Stimulated activated CD8-positive, alpha-beta memory T cell treated with anti-CD3 and anti-CD28 coated beads, Interleukin-12 subunit alpha, Interleukin-12 subunit beta, amount 100 ng/mL, for 4 hours (primary cell): Measurements from ENCODE around the gene TBCD.

Source experiments
- DNase-seq: peaks from one replicate; pipeline ENCODE4 v3.0.0-alpha.2; 2020; ENCODE audit warnings: low read depth

TBCD gene

DNA sequence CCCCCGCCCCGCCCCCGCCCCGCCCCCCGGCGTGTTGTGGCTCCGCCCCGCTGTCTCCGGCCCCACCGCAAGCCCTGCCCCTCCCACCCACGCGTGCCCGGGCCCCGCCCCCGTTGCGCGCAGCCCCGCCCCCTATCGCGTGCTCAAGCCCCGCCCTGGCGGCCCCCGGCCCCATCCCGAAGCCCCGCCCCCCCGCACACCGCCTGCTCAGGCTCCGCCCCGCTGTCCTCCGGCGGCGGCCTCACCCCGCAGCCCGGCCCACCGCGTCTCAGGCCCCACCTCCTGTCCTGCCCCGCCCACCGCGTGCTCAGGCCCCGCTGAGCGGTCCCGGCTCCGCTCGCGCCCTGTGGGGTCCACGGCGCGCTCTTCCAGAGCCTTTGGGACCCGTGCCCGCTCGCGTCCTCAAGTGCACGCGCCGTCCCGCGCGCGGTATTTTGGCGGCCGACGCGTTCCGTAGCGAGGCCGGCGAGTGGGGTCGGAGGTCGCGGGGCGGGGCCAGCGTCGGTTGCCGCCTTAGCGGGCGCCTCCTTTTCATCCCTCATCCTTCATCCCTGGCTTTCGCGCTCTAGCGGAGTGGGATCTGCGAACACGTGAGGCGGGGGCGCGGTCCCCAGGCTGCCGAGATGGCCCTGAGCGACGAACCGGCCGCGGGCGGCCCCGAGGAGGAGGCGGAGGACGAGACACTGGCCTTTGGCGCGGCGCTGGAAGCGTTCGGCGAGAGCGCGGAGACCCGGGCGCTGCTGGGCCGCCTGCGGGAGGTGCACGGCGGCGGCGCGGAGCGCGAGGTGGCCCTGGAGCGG lies at the start of gene TBCD:
TSS of gene TBCD (plus strand) at position 495 of the 800 bp plus-strand sequence. CDS start at position 624, 129 bp downstream.
- DNase-seq = peak; percentile 86

DNA sequence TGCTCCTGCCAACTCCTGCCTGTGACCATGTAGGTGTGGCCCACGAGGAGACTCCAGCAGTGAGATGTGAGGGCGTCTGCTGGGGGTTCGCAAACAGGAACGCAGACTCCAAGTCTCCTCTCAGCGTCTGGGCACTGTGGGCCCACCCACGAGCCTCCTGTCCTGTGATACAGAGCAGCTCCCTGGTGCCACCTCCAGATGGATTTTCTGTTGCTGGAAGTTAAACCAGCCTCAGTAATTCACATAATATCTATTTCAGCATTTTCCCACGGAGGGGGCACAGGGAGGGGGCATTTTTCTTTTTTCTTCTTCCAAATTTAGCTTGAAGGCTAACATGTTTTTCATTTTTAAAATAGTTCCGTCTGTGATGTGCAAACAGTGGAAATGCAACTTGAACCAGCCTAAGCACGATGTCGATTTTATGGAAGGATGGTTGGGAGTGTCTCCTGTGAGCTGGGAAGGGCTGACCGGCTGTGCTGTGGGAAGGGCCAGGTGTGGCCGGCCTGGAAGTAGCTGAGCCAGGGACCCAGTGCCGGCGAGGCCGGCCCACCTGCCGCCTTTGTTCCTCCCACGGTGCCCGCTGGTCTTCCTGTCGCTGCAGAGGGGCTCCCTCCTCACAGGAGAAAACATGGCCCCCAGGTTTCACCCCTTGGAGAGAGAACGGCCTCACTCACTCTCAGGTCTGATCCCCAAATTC lies 49.5 kb upstream of the TBCD start:
- DNase-seq = no peak

DNA sequence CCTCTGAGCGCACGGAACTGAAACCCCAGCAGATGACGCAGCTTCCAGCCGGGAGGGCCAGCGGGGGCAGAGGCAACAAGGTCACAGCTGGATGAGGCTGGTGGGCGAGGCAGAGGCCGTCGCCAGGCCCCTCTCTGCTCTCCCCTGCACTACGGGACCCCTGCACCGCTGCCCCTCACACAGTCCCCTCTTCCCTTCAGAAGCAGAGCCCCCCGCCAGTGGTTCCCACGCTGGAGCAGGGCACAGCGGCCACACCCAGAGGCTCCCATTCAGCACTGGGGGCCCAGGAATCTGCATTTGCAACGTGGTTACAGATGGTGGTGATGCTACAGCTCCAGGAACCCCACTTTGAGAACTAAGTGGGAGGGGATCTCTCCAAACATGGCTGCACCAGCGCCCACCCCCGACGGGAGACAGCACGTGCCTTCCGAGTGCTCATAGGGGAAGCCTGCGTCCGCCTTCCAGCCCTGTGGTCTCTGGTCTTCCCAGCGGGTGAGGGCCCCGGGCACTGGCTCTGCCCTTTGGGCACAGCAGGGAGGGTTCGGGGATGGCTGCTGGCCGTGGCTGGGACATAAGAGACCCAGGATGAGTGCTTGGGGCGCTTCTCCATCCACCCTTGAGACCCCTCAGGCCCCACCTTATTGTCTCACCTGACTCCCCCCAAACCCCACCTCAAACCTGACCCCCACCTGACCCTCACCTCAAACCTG lies 48.7 kb upstream of the TBCD start:
- DNase-seq = no peak

DNA sequence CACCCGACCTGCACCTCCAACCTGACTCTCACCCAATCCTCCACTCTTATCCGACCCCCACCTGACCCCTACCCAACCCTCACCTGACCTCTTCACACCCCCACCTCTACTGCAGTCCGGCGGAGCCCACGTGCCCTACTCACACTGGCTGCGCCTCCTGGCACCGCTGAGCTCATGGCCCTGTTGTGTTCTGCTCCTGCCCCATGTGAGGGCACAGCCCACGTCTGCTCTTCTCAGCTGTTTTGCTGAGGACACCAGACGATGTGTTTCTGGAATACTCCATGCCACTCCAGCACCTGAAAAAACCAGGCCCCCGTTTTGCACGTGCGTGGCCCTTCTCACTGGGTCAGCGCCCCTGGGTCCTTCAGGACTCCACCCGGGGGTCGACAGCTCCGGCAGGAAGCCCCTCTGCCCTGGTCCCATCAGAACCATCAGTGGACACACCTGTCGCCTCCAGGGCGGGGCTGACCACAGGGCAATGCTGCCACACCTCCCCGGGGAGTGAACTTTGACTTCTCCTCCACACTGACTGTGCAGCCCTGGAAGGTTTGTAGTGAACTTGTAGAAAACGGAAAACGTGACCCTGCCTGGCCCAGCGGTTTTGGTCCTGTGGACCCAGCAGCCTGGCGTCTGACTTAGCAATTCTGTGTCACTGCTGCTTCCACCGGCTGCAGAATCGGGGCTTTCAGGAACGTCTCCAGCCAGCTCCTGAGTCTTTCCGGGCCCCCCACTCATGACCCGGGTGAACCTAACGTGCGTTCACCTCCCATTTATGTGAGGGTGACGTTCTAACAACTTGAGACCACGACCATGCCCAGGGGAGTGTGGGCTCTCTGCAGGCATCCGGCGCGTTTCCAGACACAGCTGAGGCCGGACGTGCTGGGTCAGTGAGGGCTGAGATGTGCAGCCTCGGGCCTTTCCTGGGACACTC lies 47.7 kb upstream of the TBCD start:
- no peak for DNase-seq

DNA sequence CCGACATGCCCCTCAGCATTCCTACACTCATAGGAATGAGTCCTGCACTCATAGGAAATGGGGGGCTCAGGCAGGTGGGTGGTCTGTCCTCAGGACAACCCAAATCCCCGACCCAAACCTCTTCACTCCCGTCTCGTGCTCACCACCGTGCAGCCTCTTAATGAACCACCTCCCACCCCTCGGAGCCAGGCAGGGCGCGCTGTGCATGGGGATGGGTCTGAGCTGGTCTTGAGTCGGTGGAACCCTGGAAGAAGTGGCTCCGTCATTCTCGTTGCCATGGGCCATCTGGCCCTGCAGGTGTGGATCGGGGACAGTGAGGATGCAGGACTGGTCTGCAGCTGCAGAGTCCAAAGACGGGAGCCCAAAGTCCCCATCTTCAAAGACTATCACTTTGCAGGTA lies 47.0 kb upstream of the TBCD start:
- no peak for DNase-seq

DNA sequence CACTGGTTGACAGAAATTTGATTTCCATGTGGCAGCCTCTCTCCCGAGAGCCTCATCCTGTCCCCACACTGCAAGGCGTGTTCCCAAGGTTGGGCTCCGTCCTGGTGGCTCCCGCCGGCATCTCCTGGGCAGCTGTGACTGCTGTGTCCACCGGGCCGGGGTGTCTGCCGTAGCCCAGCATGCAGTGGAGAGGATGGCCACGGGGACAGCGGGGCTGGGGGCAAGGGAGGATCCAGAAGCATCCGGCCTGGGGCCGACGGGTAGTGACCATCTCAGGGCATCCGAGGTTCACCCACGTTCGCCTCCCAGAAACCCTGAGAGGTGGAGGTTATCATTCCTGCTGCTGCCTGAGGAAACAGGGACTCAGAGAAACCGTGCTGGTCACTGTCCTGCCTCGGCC lies 46.1 kb upstream of the TBCD start:
- no peak for DNase-seq

DNA sequence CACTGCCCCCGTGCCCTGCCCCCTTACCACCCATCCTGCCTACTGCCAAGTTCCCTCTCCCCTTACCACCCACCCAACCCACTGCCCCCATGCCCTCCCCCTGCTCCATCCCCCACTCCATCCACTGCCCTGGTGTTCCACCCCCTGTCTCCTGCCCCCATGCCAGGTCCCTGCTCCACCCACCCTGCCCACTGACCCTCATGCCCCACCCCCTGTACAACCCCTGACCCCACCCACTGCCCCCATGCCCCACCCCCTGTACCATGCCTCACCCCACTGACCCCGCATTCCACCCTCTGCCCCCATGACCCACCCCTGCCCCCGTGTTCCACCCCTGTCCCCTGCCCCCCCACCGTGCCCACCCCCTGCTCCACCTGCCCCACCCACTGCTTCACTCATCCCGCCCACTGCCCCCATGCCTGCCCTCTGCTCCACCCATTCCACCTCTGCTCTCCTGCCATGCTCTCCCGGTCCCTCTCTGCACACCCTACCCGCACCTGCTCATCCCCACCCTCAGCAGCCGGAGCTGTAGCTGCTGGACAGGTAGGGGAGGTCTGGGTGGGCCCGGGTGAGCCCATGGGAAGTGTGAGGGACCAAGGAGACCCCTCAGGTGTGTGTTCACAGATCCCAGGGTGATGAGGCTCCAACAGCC lies 42.7 kb upstream of the TBCD start:
- no peak for DNase-seq

DNA sequence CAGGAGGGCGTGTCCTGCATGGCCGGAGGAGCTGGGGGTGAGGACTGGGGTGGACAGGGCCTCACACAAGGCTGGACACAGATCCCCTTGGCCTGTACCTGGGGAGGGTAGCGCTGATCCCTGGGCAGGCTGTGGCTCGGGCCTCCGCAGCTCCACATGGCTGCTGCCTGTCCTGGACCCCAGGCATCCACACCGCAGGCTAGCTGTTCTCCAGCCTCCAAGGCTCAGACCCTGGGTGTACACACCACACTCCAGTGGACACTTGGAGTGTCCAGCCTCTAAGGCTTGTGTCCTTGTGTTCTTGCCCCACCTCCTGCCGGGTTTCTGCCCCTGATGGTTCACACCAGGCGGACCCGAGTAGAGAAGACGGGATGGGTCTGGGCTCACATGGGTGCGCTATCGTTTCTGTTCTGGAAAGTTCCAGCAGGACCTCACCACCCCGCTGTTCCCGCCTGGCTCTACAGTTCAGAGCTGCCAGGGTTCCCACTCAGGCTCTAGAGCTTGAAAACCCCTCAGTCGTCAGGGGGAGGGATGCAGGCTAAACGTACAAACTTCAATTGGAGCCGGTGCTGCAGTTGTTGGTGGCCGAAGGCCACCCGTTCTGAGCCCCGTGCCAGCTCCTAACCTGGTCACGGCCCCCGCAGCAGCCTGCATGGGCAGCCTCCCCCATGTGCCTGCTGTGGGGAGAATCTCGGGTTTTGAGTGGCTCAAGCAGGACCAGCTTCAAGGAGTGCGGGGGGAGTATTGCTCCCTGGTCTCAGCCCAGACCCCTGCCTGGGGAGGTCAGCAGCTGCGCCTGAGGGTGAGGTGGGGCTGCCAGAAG lies 42.0 kb upstream of the TBCD start:
- no peak for DNase-seq

DNA sequence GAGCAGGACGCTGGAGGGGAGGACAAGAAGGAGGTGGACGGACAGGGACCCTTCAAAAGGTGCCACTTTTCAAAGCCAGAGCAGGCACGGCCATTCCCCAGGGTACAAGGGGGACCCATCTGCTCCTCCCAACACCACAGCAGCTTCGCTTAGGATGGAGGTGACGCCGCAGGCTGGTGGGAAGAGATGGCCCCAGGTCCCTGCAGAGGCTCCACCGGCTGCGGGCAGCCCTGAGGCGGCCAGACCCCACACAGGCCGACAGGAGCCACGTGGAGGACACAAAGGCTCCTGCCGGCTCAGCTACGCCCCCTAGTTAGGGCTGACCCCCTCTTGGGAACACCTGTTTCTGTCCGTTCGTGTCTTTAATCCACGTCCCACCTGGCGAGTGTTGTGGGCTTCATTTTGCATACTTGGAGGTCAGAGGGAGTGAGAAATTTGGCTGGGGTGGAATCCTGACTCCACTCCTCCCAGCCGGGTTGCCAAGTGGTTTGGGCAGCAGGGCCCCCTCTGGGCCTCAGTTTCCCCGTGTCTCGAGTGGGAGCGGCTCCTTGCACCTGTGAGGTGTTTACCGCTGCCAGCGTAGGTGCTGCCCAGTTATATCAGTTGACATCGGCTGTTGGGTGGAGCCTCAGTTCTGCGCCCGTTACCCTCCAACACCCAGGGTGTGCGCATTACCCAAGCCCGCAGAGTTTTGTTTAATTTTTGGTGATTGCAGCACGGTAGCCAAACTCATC lies 41.2 kb upstream of the TBCD start:
- DNase-seq = no peak

DNA sequence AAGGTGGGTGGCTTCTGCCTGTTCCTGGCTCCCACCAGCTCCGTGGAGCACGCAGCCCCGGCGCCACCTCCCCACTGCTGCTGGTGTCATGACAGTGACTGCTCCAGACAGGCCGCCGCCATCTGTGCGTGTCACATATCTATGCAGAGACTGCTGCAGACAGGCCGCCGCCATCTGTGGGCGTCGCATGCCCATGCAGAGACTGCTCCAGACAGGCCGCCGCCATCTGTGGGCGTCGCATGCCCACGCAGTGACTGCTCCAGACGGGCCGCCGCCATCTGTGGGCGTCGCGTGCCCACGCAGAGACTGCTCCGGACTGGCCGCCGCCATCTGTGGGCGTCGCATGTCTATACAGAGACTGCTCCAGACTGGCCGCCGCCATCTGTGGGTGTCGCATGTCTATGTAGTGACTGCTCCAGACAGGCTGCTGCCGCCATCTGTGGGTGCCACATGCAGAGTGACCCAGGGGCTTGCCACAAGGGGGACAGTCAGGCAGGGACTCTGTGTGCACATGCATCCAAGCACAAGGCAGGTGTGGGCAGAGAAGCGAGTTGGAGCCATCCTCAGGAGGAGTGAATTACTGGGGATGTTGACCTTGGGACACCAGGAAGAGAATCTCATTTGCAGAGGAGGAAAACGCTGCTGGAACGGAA lies 38.7 kb upstream of the TBCD start:
- no peak for DNase-seq

DNA sequence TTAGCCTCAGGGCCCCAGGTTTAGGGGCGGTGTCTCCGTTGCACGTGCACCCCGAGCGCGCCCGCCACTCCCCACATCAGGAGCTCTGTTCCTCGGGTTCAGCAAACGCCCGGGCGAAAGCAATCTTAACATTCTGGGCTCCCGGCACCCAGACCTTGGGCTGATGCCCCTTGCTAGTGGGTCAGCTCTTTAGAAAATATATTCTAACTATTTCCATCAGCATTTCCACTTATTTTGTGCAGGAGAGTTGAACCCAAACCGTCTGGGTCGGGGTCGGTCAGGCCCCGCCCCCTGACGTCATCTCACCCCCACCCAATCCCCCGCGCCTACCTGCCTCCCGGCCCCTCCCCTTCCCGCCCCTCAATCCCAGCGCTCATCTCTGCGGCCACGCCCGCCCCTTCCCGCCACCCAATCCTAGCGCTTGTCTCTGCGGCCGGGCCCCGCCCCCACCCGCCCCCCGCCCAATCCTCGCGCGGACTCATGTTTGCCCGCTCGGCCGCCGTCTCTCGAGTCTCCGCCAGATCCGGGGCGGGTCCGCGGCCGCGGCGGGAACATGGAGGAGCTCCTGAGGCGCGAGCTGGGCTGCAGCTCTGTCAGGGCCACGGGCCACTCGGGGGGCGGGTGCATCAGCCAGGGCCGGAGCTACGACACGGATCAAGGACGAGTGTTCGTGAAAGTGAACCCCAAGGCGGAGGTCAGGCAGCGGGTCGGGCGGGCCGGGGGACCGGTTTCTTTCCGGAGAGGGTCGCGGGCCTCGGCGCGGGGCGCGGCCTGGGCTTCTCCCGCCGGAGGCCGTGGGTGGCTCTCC lies 35.5 kb upstream of the TBCD start, which contains the start of gene FN3KRP:
TSS of gene FN3KRP (plus strand) at position 504 of the 808 bp plus-strand sequence. CDS start at position 554, 50 bp downstream.
- DNase-seq = peak; percentile 74

DNA sequence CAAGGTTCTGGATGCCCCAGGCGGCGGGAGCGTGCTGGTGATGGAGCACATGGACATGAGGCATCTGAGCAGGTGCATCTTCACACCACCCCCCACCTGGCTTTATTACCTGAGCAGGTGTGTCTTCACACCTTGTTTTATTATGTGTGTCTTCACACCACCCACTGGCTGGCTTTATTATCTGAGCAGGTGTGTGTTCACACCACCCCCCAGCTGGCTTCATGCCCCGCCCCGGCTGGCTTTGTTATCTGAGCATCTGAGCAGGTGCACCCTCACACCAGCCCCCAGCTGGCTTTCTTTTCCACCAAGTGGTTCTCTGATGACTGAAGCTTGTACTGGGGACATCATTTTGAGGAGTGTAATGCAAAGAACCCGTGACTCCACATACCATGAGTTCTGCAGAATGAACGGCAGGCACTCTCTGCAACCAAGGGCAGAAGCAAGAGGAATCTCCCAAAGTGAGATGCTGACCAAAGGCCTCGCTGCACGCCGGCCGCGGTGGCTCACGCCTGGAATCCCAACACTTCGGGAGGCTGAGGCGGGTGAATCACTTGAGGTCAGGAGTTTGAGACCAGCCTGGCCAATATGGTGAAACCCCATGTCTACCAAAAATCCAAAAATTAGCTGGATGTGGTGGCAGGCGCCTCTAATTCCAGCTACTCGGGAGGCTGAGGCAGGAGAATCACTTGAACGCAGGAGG lies 32.7 kb upstream of the TBCD start:
- no peak for DNase-seq

DNA sequence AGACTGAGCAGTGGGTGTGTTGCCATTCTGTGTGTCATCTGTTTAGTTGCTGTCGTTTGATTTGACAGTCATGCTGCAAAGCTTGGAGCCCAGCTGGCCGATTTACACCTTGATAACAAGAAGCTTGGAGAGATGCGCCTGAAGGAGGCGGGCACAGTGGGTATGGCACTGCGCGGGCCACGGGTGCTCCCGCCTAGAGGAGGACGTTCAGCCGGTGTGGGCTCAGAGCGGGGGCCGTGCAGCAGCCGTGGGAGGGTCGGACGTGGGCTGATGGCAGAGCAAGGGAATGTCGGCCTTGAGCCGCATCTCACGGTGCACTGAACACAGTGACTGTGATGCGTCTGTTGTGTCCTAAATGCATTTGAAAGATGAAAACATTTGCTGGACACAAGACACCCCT lies 31.7 kb upstream of the TBCD start:
- no peak for DNase-seq

DNA sequence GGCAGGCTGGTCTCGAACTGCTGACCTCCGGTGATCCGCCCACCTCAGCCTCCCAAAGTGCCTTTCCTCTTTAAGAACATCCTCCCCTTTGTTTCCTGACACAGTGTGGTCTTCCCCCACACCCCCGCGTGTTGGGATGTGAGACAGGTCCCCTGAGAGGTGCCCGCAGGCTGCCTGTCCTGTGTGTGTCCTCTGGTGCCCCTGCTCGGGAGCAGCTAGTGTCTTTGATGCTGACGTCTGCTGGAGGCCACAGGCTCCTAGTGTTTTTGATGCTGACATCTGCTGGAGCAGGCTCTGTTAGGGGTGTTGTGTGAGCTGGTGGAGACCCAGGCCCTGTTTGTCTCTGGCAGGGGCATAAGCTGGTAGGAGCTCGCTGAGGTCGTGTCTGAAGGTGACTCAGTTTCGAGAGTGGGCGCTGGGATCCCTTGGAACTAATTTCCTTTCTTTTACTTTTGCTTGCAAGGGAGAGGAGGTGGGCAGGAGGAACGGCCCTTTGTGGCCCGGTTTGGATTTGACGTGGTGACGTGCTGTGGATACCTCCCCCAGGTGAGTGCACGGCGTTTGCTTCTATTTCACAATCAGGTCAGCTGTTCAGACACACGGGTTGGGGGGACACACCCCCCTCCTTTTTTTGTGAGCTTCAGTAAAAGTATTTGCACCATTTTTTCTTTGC lies 29.4 kb upstream of the TBCD start:
- no peak for DNase-seq

DNA sequence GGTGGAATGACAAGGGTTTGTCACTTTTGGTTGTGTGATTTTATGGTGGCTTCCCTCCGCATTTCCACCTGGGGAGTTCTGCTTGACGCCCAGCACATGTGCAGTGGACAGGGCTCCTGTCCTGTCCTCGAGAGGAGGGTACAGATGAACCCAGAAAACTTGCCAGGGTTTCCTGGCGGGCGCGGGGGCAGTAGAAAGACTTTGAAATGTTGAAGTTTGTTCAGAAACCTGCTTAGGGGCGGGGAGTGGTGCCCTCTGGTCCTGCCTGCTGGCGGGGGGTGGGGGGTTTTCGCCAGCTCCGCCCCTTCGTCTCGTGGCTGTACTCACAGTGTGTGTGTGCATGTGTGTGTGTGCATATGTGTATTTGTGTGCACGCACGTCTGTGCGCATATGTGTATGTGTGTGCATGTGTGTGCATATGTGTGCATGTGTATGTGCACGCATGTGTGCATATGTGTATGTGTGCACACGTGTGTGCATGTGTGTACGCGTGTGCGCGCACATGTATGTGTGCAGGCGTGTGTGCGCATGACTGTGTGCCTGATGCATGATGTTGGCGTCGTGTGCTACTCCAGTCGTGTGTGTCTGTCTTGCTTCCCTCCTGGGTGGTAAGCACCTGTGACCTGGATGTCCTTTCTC lies 28.6 kb upstream of the TBCD start:
- DNase-seq = no peak

DNA sequence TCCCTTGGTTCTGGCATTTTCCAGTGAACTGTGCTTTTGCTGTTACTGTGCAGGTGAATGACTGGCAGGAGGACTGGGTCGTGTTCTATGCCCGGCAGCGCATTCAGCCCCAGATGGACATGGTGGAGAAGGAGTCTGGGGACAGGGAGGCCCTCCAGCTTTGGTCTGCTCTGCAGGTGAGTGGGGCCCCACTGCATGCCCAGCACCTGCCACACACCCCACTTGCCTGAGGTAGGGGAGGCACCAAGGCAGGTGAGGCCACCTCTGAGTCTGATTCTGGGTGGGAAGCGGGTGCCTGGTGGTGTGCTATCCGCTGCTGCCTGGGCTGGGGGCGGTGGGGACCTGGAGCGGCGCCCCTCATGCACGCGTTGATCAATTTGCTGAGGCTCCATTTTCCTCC lies 25.4 kb upstream of the TBCD start:
- DNase-seq = no peak
